GM21381 (cell line): Measurements from ENCODE around the gene UBE2K.
"Not testable (repeated sequence)": the region's sequence is repeated elsewhere in the genome, so short reads cannot be mapped to it uniquely, and the experiment has no call there.

ENCODE experiments used
- ATAC-seq: cut with Tn5 transposase; IDR thresholded peaks from one replicate; pipeline ENCODE4 v1.9.1; 2021; ENCODE audit warnings: mild to moderate bottlenecking, moderate library complexity; ENCODE audit not compliant: unreplicated experiment

UBE2K gene

DNA sequence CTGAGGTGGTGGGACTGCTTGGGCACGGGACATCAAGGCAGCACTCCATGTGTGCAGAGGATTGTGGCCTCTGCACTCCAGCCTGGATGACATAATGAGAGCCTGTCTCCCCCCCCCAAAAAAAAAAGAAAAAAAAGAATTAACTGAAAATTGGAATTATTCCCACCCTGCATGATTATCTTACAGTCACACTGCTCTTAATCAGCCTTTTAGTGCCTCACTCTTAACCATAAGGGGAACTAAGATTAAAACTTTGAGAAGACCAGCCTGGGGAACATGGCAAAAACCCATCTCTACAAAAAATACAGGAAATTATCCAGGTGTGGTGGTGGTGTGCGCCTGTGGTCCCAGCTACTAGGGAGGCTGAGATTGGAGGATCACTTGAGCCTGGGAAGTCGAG lies 94.6 kb downstream of the UBE2K start:
- ATAC-seq: no peak

DNA sequence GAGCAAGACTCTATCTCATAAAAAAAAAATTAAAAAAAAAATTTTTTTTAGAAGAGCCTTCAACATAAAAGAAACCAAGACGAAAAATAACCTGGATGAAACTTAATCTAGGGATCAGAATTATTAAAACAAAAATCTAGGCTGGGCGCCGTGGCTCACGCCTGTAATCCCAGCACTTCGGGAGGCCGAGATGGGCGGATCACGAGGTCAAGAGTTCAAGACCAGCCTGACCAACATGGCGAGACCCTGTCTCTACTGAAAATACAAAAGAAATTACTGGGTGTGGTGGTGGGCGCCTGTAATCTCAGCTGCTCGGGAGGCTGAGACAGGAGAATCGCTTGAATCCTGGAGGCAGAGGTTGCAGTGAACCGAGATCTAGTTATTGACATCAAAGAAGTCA lies 95.0 kb downstream of the UBE2K start:
- not testable (repeated sequence) for ATAC-seq

DNA sequence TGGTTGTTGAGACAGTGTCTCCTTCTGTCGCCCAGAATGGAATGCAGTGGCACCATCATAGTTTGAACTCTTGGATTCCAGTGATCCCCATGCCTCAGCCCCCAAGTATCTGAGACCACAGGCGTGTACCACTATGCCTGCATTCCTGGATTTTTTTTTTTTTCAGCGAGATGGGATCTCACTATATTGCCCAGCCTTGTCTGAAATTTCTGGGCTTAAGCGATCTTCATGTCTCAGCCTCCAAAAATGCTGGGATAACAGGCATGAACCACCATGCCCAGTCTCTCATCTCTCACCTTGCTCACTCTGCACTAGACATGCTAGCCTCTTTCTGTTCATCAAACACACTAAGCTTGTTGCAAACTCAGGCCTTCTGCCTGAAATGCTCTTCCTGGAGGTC lies 104.1 kb downstream of the UBE2K start:
- ATAC-seq: no peak

DNA sequence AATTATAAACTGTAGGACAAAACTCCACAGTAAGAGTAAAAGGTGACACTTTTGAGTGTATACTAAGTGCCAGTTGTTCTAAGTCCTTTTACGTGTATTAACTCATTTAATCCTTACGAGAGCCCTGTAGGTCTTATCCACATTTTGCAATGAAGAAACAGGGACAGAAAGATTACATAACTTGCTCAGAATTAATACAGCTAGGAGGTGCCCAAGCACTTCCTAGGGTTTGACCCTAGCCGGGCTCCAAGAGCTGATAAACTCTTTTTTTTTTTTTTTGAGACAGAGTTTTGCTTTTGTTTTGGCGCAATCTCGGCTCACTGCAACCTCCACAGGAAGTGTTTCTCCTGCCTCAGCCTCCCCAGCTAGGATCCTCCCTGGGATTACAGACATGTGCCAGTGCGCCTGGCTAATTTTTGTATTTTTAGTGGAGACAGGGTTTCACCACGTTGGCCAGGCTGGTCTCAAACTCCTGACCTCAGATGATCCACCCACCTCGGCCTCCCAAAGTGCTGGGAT lies 110.4 kb downstream of the UBE2K start:
- no peak for ATAC-seq

DNA sequence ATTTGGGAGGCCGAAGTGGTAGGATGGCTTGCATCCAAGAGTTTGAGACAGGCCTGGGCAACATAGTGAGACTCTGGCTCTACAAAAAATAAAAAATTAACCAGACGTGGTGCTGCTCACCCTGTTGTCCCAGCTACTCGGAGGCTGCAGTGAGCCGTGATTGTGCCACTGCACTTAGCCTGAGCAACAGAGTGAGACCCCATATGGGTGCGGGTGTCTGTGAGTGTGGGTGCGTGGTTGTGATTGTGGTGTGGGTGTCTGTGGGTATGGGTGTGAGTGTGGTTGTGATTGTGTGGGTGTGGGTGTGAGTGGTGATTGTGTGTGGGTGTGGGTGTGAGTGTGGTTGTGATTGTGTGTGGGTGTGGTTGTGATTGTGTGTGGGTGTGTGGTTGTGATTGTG lies 114.6 kb downstream of the UBE2K start:
- ATAC-seq: no peak

DNA sequence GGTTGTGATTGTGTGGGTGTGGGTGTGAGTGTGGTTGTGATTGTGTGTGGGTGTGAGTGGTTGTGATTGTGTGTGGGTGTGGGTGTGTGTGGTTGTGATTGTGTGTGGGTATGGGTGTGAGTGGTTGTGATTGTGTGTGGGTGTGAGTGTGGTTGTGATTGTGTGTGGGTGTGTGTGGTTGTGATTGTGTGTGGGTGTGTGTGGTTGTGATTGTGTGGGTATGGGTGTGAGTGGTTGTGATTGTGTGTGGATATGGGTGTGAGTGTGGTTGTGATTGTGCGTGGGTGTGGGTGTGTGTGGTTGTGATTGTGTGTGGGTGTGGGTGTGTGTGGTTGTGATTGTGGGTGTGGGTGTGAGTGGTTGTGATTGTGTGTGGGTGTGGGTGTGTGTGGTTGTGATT lies 115.1 kb downstream of the UBE2K start:
- ATAC-seq: not testable (repeated sequence)

DNA sequence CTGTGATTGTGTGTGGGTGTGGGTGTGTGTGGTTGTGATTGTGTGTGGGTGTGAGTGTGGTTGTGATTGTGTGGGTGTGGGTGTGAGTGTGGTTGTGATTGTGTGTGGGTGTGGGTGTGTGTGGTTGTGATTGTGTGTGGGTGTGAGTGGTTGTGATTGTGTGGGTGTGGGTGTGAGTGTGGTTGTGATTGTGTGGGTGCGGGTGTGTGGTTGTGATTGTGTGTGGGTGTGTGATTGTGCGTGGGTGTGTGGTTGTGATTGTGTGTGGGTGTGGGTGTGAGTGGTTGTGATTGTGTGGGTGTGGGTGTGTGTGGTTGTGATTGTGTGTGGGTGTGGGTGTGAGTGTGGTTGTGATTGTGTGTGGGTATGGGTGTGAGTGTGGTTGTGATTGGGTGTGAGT lies 115.8 kb downstream of the UBE2K start:
- ATAC-seq: not testable (repeated sequence)

DNA sequence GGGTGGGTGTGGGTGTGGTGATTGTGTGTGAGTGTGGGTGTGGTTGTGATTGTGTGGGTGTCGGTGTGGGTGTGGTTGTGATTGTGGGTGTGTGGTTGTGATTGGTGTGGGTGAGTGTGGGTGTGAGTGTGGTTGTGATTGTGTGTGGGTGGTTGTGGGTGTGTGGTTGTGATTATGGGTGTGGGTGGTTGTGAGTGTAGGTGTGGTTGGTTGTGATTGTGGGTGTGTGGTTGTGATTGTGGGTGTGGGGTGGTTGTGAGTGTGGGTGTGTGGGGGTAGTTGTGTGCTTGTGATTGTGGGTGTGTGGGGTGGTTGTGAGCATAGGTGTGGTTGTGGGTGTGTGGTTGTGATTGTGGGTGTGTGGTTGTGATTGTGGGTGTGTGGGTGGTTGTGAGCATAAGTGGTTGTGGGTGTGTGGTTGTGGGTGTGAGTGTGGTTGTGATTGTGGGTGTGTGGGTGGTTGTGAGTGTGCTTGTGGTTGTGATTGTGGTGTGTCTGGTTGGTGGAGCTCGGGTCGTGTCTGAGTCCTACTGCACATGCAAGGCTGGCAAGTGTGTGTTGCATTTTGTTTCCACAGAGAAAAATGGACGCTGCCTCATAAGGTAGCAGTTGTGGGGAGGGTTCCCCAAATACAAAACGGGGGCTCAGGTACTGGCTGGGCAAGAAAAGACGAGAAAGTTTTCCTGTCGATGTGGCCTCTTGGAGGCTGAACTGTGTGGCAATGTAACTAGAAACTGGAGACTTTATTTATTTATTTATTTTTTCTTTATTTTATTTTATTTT lies 116.7 kb downstream of the UBE2K start:
- ATAC-seq: no peak

DNA sequence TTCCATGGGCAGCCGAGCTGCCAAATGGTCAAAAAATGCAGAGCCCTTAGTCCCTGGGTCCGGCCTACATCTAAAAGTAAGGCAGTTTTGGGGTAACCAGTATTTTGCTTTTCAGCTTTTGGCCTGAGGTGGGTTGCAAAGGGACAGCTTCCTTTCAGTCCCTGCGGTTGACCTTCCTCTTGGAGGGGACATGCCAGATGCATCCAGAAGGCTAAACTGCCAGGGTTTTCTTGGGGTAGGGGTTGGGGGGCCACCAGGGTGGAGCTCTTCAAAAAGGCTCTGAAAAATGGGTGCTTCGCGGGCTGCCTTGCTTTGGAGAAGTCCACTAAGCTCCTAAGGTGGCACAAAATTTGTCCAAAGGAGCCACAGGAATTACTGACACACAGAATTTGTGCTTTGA lies 120.7 kb downstream of the UBE2K start:
- ATAC-seq: no peak

DNA sequence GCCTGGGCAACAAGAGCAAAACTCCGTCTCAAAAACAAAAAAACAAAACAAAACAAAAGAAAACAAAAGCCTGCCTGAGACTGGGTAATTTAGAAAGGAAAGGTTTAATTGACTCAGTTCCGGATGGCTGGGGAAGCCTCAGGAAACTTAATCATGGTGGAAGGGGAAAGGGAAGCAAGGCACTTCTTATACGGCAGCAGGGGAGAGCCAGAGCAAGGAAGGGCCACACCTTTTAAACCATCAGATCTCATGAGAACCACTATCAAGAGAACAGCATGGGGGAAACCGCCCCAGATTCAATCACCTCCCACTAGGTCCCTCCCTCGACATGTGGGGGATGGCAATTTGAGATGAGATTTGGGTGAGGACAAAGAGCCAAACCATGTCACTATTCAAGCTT lies 122.2 kb downstream of the UBE2K start:
- no peak for ATAC-seq

DNA sequence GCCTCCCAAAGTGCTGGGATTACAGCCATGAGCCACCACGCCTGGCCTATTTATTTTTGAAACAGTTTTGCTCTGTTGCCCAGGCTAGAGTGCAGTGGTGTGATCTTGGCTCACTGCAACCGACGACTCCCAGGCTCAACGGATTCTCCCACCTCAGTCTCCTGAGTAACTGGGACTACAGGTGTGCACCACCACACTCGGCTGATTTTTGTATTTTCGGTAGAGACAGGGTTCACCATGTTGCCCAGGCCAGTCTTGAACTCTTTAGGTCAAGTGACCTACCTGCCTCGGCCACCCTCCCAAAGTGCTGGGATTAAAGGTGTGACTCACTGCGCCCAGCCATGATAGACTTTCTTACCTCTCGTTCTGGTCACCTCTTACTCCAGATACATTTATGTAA lies 124.0 kb downstream of the UBE2K start:
- no peak for ATAC-seq

DNA sequence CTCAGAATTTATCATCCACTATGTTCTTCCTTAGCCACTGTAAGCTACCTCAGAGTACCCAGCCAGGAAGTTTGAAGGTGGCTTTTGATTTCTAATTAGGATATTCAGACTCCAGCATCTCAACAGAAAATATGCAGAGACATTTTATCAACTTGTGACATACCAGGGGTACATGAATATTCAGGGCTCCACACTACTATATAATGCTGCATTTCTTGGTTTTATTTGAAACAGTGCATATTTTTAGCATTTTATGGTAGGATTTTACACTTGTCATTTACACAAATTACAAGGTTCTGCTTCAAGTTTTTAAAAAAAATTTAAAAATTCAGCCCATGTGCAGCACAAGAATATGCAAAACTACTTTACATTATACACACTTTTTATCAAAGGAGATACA lies 124.7 kb downstream of the UBE2K start:
- ATAC-seq: no peak

DNA sequence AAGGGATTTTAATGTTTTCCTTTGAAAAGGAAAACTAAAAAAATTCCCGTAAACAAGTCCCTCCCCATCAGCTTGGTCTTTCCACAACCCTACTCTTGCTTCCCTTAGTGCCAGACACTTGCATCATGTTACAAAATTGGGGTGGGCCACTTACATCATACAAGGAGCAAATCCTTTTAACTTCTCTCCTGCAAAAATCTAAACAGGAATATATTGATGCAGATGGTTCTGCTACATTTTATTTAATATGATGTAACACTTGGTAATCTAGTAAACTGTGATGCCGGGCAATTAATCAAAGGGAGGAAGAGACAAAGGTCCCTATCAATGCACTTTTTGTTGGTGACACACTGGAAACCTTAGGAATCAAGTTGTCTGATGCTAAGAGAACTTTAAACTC lies 125.3 kb downstream of the UBE2K start:
- no peak for ATAC-seq

DNA sequence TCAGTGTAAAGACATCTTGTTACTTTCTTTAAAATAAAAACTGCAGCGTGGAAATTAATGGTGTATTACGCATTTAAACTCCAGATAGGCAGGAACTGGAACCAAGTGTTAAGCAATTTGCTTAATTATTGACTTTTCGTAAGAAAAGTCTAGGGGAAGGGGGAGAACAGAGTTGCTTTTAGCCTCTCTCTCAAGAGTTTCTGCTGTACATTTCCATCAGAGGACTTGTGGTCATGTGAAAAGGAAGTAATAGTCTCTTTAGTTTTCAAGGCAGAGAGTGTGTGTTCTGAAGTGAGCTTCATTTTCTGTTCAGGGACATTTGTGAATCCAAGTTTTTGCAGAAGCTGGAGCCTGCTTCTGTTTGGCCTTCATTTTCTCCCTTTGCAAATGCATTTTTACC lies 127.2 kb downstream of the UBE2K start:
- ATAC-seq: no peak

DNA sequence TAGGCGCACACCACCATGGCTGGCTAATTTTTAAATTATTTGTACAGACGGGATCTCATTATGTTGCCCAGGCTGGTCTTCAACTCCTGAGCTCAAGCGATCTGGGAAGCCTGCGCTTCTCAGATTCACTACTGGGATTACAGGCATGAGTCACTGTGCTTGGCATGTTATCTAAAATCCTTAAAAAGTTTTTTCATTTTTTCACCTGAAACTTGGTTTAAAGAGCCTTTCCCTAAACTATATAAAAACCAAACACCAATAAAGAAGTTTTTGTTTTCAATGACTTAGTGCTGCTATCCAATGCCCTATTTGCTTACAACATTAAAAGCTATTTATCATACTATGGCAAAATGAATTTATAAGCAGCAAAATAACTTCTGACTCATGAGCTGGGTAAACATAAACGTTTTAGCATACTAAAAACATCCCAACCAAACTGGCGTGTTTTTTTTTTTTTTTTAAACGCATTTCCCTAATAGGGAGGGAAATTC lies 127.8 kb downstream of the UBE2K start:
- ATAC-seq: no peak
